ENCODE data around the gene COX5B. TPM values are rescaled to one million over a fixed set of nuclear protein-coding genes. Genes with fewer than 3 reads are reported as not detected.

Gene COX5B
- total RNA-seq, 1 experiment from 2014 or later: 283 TPM

Other genes starting within 250 kb of the COX5B start
- 22.7 and 27.3 TPM in 2 replicates for gene ANKRD36B, start 56.2 kb upstream of the COX5B start, total RNA-seq (2014; rRNA removed; shearing (Covaris generic))
- gene ACTR1B, start 18.0 kb downstream of the COX5B start, total RNA-seq (2014; rRNA removed; shearing (Covaris generic)): 25.7 and 31.6 TPM in 2 replicates
- gene C2orf92, start 23.7 kb downstream of the COX5B start, total RNA-seq (2014; rRNA removed; shearing (Covaris generic)): 1.3 and 2.4 TPM in 2 replicates
- gene ZAP70, start 67.5 kb downstream of the COX5B start, total RNA-seq (2014; rRNA removed; shearing (Covaris generic)): 0.30 and 0.35 TPM in 2 replicates

Measured in SJCRH30 (cell line).